ENCODE measurements around the gene PPP2R5B. TPM values are rescaled to one million over a fixed set of nuclear protein-coding genes. Genes with fewer than 3 reads are reported as not detected.
A peak's percentile ranks its signal among the peaks of the same experiment; 100 is the strongest.

PPP2R5B gene
- total RNA-seq, 1 donor from 2014 or later = 6.0 TPM

- no peak for DNase-seq (ENCODE audit: low read depth in 2 of 2)
Observed at GRCh38 chr11:64888729-64889511, 35.6 kb upstream of the PPP2R5B start.

DNA sequence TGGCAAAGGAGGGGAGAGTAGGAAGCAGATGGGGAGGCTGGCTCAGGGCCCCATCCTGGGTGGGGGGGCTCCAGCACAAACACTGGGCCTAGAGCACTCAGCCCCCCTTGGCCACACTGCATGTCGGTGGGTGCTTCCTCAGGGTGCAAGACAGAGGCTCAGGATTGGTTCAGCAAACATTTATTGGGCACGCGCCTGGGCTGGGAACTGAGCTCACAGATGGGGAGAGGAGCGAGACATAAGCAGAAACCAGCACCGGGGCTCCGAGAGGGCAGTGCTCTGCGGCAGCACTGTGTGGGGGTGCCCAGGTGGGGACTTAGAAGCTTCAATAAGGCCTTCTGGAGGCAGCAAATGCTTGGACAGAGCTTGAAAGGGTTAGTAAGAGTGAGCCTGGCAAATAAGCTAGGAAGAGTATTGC is 34.0 kb upstream of the PPP2R5B start:
- no peak for DNase-seq (ENCODE audit: low read depth in 2 of 2)

DNA sequence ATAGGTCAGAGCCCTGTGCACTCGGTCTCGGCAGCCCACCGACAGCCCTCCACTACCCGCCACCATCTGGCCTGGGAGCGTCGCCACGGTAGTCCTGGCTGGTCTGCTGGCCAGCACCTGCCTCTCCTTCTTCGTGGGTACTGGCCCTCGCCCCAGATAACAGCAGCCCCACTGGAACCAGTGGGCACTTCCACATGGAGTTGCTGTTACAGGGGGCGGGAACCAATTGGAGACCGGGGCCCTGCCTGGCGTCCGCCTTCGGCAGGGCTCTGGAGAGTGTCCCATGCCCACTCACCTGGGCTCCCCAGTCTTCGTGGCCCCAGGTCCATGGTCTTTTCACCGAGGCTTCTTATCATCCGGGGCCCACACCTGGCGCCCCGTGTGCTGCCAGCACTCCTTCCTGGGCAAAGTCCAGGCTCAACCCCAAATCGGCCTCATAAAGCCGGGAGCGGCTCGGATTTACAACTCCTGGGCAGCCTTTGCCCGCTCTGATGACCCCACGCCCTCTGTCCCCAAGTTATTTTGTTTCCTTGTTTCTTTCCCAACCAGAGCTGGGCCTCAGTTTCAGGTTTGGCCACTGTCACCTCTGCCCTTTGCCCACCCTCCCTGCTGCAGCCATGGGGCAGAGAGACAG is 33.2 kb upstream of the PPP2R5B start:
- DNase-seq (ENCODE audit: low read depth in 2 of 2) = no peak

DNA sequence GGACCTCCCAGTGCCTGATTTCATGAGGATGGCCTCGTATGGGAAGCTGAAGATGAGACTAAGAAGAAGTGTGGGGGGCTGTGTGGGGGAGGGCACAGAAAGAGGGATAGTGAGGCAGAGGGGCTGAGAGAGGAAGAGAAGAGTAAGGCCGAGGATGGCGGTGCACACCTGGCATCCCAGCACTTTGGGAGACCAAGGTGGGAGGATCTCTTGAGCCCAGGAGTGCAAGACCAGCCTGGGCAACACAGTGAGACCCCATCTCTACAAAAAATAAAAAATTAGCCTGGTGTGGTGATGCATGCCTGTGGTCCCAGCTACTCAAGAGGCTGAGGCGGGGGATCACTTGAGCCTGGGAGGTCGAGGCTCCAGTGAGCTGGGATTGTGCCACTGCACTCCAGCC is 32.6 kb upstream of the PPP2R5B start:
- no peak for DNase-seq (ENCODE audit: low read depth in 2 of 2)

- no peak for DNase-seq (ENCODE audit: low read depth in 2 of 2)
Observed at GRCh38 chr11:64892411-64892831, 32.1 kb upstream of the PPP2R5B start.

- no peak for DNase-seq (ENCODE audit: low read depth in 2 of 2)
Observed at GRCh38 chr11:64892838-64893193, 31.7 kb upstream of the PPP2R5B start.

- DNase-seq (ENCODE audit: low read depth in 2 of 2) = no peak
Observed at GRCh38 chr11:64893194-64894069, 31.1 kb upstream of the PPP2R5B start.

- DNase-seq (ENCODE audit: low read depth in 2 of 2) = peak in 1 of 2 donors; percentile 66
Observed at GRCh38 chr11:64894070-64894811, 30.2 kb upstream of the PPP2R5B start.

- no peak for DNase-seq (ENCODE audit: low read depth in 2 of 2)
Observed at GRCh38 chr11:64894812-64895452, 29.6 kb upstream of the PPP2R5B start.

GRCh38 chr11:64896448-64897022 is 28.0 kb upstream of the PPP2R5B start:
- DNase-seq (ENCODE audit: low read depth in 2 of 2) = no peak

- no peak for DNase-seq (ENCODE audit: low read depth in 2 of 2)
Observed at GRCh38 chr11:64897381-64898075, 27.0 kb upstream of the PPP2R5B start.

GRCh38 chr11:64898076-64898445 is 26.4 kb upstream of the PPP2R5B start:
- no peak for DNase-seq (ENCODE audit: low read depth in 2 of 2)

- no peak for DNase-seq (ENCODE audit: low read depth in 2 of 2)
Observed at GRCh38 chr11:64898541-64898940, 25.9 kb upstream of the PPP2R5B start.

GRCh38 chr11:64900263-64900678 is 24.2 kb upstream of the PPP2R5B start:
- DNase-seq (ENCODE audit: low read depth in 2 of 2) = peak in 1 of 2 donors; percentile 47

DNA sequence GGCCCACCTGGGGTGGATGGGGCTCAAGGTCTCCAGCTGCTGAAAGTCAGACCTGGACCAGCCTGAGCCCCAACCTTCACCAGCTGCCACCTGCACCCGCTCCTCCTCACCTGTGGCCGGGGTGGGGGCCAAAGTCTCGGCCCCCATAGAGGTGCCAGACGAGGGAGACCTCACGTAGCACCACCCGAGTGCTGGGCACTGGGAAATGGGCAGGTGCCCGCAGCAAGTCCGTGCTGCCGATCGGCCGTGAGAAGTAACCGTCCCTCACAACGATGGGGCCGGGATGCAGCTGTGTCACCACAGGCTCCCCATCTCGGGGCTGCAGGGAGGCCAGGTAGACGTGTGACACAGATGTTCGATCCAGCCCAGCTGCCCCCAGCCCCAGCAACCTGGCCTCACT is 23.7 kb upstream of the PPP2R5B start:
- DNase-seq (ENCODE audit: low read depth in 2 of 2) = no peak

- no peak for DNase-seq (ENCODE audit: low read depth in 2 of 2)
Observed at GRCh38 chr11:64902102-64902900, 22.2 kb upstream of the PPP2R5B start.

- no peak for DNase-seq (ENCODE audit: low read depth in 2 of 2)
Observed at GRCh38 chr11:64903291-64903833, 21.1 kb upstream of the PPP2R5B start.

DNA sequence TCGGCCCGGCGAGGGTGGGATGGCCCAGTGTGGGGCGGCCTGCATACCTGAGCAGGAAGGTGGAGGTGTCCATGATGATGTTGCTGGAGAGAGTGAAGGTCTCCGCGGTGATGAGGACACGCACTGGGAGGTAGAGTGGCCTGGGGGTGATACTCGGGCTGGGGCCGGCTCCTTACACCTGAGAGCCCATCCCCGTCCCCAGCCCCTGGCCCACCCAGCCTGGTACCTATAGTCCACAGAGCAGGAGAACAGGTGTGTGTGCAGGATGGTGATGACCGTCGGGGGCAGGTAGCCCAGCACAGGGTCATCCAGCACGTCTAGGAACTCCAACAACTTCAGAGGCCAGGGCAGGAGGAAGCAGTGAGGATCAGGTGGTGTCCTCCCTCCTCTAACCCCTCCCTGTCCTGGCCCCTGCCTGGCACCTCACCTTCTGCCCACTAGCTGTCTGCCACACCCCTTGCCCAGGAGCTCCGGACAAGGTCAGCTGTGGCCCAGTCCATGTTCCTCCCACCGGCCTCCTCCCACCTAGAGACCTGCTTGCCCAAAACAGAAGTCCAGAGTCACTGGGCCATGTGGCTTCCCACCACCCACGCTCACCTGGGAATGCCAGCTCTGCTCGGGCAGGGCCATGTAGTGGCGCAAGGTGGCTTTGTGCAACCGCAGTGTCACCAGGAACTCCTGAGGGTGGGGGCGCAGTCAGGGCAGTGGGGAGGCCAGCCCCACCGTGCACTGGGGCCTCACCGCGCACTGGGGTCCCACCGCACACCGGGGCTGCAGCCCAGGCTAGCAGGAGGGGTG is 18.8 kb upstream of the PPP2R5B start:
- no peak for DNase-seq (ENCODE audit: low read depth in 2 of 2)

All from dermis microvascular lymphatic vessel endothelial cell (primary cell).